ENCODE data around the gene GNB1. TPM values are rescaled to one million over a fixed set of nuclear protein-coding genes. Genes with fewer than 3 reads are reported as not detected.

GNB1 gene
- total and polyA plus RNA-seq, 8 donors = 42.3 to 160 (median 86.8) TPM

- Histone ChIP-seq H3K4me1 (peaks cover 0 to 12% (median 9%) of the 10 kb centered on the region in 3 donors), H3K27ac (no peak overlapping the region), H3K27me3 (no peaks in the 10 kb centered on the region), H3K9me3 (no peaks in the 10 kb centered on the region), H3K36me3 (no peaks in the 10 kb centered on the region), H3K4me3 (no peak overlapping the region)
- intact Hi-C loops (cut with DNase I) = no loop called here
- TF ChIP-seq, protein P1, sequence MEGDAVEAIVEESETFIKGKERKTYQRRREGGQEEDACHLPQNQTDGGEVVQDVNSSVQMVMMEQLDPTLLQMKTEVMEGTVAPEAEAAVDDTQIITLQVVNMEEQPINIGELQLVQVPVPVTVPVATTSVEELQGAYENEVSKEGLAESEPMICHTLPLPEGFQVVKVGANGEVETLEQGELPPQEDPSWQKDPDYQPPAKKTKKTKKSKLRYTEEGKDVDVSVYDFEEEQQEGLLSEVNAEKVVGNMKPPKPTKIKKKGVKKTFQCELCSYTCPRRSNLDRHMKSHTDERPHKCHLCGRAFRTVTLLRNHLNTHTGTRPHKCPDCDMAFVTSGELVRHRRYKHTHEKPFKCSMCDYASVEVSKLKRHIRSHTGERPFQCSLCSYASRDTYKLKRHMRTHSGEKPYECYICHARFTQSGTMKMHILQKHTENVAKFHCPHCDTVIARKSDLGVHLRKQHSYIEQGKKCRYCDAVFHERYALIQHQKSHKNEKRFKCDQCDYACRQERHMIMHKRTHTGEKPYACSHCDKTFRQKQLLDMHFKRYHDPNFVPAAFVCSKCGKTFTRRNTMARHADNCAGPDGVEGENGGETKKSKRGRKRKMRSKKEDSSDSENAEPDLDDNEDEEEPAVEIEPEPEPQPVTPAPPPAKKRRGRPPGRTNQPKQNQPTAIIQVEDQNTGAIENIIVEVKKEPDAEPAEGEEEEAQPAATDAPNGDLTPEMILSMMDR (IDR thresholded peaks at IDR 0.05) = no peak
- no peak for ATAC-seq
- FAIRE-seq = no peak
- WGBS, 2 donors = 59% methylated on average over 7 of the region's 7 CpGs
- peak in 1 of 6 donors; percentile 13 for DNase-seq
These were observed 37.2 kb downstream of the GNB1 start for GRCh38 chr1:1853593-1854257.

- Histone ChIP-seq H3K36me3 (no peaks in the 10 kb centered on the region), H3K9me3 (no peaks in the 10 kb centered on the region), H3K4me1 (peaks cover 0 to 12% (median 8%) of the 10 kb centered on the region in 3 donors), H3K4me3 (no peak overlapping the region), H3K27ac (no peak overlapping the region), H3K27me3 (no peaks in the 10 kb centered on the region)
- intact Hi-C loops (cut with DNase I) = no loop called here
- ATAC-seq (no peak), DNase-seq (peak in 1 of 6 donors; percentile 28), FAIRE-seq (no peak)
- TF ChIP-seq, protein P1 (IDR thresholded peaks at IDR 0.05) = no peak
- WGBS, 2 donors = 90 to 91% methylated on average over 10 of the region's 10 CpGs
These were observed 38.1 kb downstream of the GNB1 start for GRCh38 chr1:1852619-1853414.

- H3K27me3 ChIP-seq = no peaks in the 10 kb centered on the region
- DNase-seq (no peak), FAIRE-seq (no peak), ATAC-seq (peak in 2 of 4 donors; percentile 6 to 8)
- intact Hi-C loops (cut with DNase I) = no loop called here
- no peaks in the 10 kb centered on the region for H3K9me3 ChIP-seq
- no peaks in the 10 kb centered on the region for H3K36me3 ChIP-seq
- TF ChIP-seq, protein P1 (IDR thresholded peaks at IDR 0.05) = no peak
- 73 to 75% methylated on average over 10 of the region's 10 CpGs for WGBS, 2 donors
- no peak overlapping the region for H3K27ac ChIP-seq
- H3K4me1 ChIP-seq = peaks cover 2 to 24% (median 15%) of the 10 kb centered on the region in 3 donors
- no peak overlapping the region for H3K4me3 ChIP-seq
These were observed 43.0 kb downstream of the GNB1 start for GRCh38 chr1:1847890-1848289.

- intact Hi-C loops (cut with DNase I) = no loop called here
- Histone ChIP-seq H3K4me1 (peaks cover 2 to 24% (median 15%) of the 10 kb centered on the region in 3 donors), H3K27me3 (no peaks in the 10 kb centered on the region), H3K27ac (peak overlapping the region in 3 of 4 donors; percentile 5 to 44 (median 37)), H3K4me3 (no peak overlapping the region), H3K36me3 (no peaks in the 10 kb centered on the region), H3K9me3 (no peaks in the 10 kb centered on the region)
- FAIRE-seq = no peak
- ATAC-seq = peak; percentile 63 to 86 (median 78)
- WGBS, 2 donors = 46 to 48% methylated on average over 8 of the region's 8 CpGs
- peak in 2 of 6 donors; percentile 12 to 20 for DNase-seq
- TF ChIP-seq, protein P1 (IDR thresholded peaks at IDR 0.05) = no peak
These were observed 43.6 kb downstream of the GNB1 start for GRCh38 chr1:1847061-1847850.

Measured in pancreas (tissue), 10 donors.